Activated T-cell treated with anti-CD3 and anti-CD28 coated beads for 24 hours (primary cell): ENCODE measurements around the gene POLR2I.
A peak's percentile ranks its signal among the peaks of the same experiment; 100 is the strongest.
"Not testable (repeated sequence)": the region's sequence is repeated elsewhere in the genome, so short reads cannot be mapped to it uniquely, and the experiment has no call there.

ENCODE experiments used
- DNase-seq: peaks from one replicate; pipeline ENCODE4 v3.0.0-alpha.2; 2020; ENCODE audit warnings: low read depth

POLR2I gene

GRCh38 chr19:36114721-36115452 is at the start of gene POLR2I:
Gene POLR2I (minus strand): TSS chr19:36114875. CDS start chr19:36114856, 19 bp downstream.
- DNase-seq: peak; percentile 98

DNA sequence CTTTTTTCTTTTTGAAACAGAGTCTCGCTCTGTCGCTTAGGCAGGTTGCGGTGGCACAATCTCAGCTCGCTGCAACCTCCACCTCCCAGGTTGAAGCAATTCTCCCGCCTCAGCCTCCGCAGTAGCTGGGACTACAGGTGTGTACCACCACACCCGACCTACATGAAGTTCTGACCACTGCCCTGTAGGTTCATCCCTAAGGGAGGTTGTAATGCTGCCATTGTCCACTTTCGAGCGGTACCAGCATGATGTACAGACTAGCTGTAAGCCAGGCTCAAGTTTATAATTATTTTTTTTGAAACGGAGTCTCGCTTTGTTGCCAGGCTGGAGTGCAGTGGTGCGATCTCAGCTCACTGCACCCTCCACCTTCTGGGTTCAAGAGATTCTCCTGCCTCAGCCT is 49.1 kb upstream of the POLR2I start:
- DNase-seq: no peak

DNA sequence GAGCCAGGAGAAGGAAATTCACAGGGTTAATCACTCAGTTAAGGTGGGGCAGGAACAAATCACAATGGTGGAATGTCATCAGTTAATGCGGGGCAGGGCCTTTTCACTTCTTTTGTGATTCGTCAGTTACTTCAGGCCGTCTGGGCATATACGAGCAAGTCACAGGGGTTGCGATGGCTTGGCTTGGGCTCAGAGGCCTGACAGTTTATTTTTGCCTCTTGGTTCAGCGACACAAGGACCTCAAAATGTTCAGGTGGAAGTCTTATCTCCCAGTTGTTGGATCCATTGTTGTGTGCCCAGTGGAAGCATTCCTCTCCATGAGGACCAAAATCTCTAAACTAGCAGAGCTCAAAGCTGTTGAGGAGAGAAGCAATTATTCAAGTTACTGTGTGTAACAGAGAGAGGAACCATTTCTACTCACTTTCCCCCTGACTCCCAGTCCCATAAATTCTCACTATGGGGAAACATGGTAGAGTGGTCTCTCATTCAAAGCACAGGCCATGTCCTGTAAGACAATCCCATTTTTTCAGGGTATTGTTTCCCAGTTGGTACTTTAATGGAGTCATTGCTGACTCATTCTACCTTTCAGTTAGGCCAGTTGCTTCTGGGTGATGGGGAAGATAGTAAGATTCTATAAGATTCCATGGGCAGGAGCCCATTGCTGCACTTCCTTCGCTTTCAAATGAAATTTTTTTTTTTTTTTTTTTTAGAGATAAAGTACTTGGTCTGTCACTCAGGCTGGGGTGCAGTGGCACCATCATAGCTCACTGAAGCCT is 46.3 kb upstream of the POLR2I start:
- no peak for DNase-seq

- DNase-seq: no peak
Observed at GRCh38 chr19:36153126-36153525, 38.5 kb upstream of the POLR2I start.

DNA sequence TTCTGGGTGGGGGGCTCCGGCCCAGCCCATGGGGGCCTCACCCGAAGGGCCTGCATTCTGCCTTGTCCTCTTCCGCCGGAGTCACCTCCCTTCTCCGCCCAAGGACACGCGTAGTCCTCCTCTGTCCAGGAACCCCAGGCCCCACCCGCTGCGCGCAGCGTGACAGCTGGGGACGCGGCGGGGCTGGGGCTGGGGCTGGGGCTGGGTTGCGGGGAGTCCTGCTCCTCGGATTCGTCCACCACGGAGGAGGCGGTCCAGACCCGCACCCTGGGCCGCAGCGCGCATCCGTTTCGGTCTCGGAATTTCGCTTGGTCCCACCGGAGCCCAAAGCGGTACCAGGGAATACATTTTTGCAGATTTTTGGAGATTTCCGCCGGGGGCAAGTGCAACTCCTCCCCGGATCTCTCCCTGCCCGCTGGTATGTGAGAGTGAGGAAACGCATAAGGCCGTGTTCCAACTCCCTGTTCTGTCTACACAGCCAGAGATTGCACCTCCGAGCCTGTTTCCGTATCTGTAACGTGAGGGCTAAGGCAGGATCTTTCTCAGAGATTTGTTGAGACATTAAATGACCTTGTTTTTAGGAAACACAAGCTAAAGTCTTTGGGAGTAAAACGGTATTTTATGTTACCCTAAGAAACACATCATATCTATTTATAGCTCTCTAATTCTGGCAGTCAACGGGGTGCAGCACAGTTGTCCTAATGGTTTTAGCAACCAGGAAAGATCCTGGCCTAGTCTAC is 37.8 kb upstream of the POLR2I start, which contains the start of gene COX7A1:
Gene COX7A1, minus strand, starts transcription at position 96 of the 740 bp plus-strand sequence. Its CDS starts 40 bp downstream, at position 56.
- no peak for DNase-seq

DNA sequence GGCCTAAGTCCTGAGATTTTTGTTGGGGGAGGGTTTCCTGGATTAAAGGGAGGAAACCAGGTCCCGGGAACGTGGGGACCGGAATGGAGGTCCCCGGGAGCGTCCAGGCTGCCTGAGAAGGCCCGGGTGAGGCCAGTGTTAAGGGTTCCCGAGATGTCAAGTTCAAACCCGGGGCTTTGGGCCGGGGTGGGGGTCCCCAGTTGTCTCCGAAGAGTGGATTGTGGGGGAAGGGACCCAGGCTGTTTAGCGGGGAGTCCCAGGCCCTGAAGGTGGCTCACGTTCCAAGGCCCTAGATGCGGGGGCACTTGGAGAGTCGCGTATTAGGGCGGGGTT is 37.3 kb upstream of the POLR2I start:
- DNase-seq: no peak

GRCh38 chr19:36151144-36152018 is 36.7 kb upstream of the POLR2I start:
- no peak for DNase-seq

DNA sequence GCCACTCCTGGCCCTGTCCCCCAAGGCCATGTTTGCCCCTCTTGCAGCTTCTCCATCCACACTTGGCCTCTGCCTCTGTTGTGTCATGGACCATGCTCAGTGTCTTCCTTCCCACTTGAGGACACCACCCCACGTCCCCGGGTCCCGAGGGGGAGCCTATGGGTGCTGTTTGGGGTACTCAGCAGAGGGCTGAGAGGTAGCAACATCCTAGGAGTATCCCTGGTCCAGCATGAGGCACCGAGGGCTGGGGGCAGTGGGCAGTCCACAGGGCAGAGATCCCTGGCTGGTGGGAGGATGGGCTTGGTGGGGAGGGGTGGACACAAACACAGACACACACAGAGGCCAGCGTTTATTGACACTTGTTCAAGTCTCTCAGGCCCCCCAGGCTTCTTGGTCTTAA is 35.9 kb upstream of the POLR2I start:
- DNase-seq: no peak

DNA sequence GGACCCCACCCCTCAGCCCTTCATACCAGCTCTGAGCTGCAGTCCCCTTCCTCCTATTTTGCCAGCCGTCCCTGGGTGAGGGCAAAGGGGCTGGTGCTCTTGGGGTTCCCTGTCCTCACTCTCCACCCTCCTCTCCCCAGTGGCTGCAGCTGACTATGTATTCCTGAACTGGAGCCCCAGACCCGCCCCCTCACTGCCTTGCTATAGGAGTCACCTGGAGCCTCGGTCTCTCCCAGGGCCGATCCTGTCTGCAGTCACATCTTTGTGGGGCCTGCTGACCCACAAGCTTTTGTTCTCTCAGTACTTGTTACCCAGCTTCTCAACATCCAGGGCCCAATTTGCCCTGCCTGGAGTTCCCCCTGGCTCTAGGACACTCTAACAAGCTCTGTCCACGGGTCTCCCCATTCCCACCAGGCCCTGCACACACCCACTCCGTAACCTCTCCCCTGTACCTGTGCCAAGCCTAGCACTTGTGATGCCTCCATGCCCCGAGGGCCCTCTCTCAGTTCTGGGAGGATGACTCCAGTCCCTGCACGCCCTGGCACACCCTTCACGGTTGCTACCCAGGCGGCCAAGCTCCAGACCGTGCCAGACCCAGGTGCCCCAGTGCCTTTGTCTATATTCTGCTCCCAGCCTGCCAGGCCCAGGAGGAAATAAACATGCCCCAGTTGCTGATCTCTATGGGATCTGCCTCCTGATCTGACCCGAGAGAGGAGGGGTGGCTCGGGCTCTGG is 35.2 kb upstream of the POLR2I start:
- no peak for DNase-seq

GRCh38 chr19:36144624-36145023 is 29.9 kb upstream of the POLR2I start:
- no peak for DNase-seq

- DNase-seq: no peak
Observed at GRCh38 chr19:36142496-36142895, 27.8 kb upstream of the POLR2I start.

DNA sequence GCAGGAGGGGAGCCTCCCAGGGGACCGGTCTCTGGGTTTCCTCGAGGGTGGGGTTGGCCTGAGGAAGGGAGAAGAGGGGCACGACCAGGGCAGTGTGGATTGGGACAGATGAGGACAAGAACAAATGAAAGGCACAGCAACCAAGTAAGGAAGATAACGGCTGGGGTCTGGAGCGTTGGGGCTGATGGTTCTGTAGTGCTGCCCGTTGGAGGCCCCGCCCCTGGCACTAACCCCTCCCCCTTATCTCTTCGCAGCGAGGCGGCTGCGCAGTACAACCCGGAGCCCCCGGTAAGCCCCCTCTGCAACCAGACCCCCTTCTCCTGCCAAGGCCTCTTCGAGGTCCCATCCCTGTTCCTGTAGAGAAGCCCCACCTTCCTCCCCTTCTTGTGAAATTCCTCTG is 27.4 kb upstream of the POLR2I start:
- DNase-seq: no peak

GRCh38 chr19:36141039-36141927 is 26.6 kb upstream of the POLR2I start:
- DNase-seq: peak; percentile 89

GRCh38 chr19:36140304-36141038 is 25.8 kb upstream of the POLR2I start:
- DNase-seq: peak; percentile 20

DNA sequence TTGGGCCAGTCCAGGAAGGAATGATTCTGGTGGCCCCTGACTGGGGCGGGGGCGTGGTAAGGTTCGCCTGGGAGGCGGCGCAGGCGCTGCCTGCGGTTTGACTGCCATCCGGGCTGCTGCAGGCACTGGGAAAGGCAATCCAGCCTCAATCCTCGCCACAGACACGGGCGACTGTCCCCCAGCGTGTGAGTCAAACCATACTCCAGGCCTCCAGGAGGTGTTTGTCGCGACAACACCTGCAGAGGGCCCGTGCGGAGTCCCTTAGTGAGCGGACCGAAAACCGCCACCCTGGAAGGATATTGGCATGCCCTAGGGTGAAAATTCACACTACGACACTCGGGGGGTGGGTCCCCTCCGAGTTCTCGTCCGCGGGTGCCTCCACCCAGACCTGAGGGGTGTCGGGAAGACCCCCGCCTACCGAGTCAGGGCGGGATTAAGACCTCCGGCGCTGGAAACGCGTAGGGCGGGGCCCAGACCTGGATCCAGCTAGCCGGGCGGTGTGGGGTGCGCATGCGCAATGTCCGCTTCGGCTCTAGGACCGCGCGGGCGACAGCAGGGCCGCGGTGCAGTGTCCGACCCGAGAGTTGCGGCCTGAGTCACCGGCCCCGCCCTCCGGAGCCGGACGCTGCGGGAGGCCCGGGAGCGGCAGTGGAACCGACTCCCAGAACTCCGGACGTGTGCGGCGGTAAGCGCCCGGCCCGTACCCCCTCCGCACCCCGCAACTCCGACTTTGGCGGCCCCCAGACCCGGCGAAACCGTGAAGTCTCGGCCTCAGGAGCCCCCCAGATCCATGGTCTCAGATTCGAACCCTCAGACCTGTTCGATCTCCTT is 25.0 kb upstream of the POLR2I start, which contains the start of gene CAPNS1:
Gene CAPNS1, plus strand, starts transcription at position 594 of the 831 bp plus-strand sequence. CDS start 946 bp downstream, outside the sequence.
- peak; percentile 89 for DNase-seq

DNA sequence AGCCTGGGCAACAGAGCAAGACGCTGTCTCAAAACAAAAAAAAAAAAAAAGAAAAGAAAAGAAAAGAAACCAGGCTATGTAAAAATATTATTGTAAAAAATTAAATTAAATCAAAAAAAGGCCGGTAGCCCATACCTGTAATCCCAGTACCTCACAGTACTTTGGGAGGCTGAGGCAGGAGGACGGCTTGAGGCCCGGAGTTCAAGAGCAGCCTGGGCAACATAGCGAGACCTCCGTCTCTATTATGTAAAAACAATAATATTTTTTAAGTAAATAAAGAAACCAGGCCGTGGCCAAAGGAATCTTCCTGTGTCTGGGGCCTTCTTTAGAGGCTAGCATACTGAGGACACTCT is 24.4 kb upstream of the POLR2I start:
- no peak for DNase-seq

- no peak for DNase-seq
Observed at GRCh38 chr19:36136964-36137686, 22.4 kb upstream of the POLR2I start.

DNA sequence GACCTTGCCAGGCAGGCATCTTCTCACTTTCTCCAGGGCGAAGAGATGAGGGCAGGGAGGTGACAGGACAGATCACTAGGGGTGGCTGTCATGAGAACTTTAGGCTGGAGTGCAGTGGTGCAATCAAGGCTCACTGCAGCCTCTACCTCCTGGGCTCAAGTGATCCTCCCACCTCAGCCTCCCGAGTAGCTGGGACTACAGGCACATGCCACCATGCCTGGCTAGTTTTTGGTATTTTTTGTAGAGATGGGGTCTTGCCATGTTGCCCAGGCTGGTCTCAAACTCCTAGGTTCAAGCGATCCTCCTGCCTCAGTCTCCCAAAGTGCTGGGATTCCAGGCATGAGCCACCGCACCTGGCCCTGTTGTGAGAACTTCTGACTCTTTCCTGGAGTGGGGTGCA is 20.2 kb upstream of the POLR2I start:
- not testable (repeated sequence) for DNase-seq
